ENCODE data around the gene LRGUK.

DNA sequence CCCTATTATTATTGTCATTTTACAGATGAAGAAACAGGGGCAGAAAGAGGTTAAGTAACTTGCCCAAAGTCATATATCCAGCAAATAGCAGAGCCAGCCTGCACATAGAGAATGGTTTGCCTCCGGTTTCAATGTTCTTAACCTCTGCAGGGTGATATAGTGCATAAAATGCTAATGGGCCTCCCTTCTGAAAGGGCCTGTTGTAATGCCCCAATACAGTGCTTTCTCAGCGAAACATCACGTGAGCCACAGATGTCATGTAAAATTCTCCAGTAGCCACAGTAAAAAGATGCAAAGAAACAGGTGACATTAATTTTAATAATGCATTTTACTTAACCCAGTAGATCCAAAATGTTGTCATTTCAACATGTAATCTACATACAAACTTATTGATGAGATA, 38.1 kb downstream of the LRGUK start:
- TF ChIP-seq, protein P1, sequence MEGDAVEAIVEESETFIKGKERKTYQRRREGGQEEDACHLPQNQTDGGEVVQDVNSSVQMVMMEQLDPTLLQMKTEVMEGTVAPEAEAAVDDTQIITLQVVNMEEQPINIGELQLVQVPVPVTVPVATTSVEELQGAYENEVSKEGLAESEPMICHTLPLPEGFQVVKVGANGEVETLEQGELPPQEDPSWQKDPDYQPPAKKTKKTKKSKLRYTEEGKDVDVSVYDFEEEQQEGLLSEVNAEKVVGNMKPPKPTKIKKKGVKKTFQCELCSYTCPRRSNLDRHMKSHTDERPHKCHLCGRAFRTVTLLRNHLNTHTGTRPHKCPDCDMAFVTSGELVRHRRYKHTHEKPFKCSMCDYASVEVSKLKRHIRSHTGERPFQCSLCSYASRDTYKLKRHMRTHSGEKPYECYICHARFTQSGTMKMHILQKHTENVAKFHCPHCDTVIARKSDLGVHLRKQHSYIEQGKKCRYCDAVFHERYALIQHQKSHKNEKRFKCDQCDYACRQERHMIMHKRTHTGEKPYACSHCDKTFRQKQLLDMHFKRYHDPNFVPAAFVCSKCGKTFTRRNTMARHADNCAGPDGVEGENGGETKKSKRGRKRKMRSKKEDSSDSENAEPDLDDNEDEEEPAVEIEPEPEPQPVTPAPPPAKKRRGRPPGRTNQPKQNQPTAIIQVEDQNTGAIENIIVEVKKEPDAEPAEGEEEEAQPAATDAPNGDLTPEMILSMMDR (IDR thresholded peaks at IDR 0.05; ENCODE audit: low read length) = no peak
- TF ChIP-seq EZH2phosphoT487 (IDR thresholded peaks at IDR 0.05; ENCODE audit: low read length) = no peak
